Stimulated activated CD4-positive, alpha-beta T cell treated with anti-CD3 and anti-CD28 coated beads, Interleukin-1b, Interleukin-23, amount 100 ng/mL, for 24 hours (primary cell): Measurements from ENCODE around the gene HNRNPUL1.

Experiments
- DNase-seq, 4 experiments: peaks; one replicate each; pipeline ENCODE4 v3.0.0-alpha.2; 2020; ENCODE audit warnings: low read depth in 4 of 4, low spot score in 1 of 4

HNRNPUL1 gene

GRCh38 chr19:41307090-41307875, 43.1 kb downstream of the HNRNPUL1 start:
- DNase-seq: no peak

GRCh38 chr19:41307954-41308449, 43.8 kb downstream of the HNRNPUL1 start:
- DNase-seq: no peak

- DNase-seq: peak; percentile 89 to 97 (median 92)
Measured at GRCh38 chr19:41308450-41309179, 44.4 kb downstream of the HNRNPUL1 start.

GRCh38 chr19:41309180-41310032, 45.2 kb downstream of the HNRNPUL1 start:
- DNase-seq: no peak

- peak; percentile 72 to 85 (median 81) for DNase-seq
Measured at GRCh38 chr19:41310033-41310831, 46.1 kb downstream of the HNRNPUL1 start, which contains the start of gene CCDC97. TSS of gene CCDC97 (plus strand) at chr19:41310172. CDS start at chr19:41310311, 139 bp downstream.

- no peak for DNase-seq
Measured at GRCh38 chr19:41311072-41311471, 46.9 kb downstream of the HNRNPUL1 start.

- no peak for DNase-seq
Measured at GRCh38 chr19:41311613-41312012, 47.4 kb downstream of the HNRNPUL1 start.

GRCh38 chr19:41316306-41316920, 52.2 kb downstream of the HNRNPUL1 start:
- no peak for DNase-seq

- no peak for DNase-seq
Measured at GRCh38 chr19:41318696-41319499, 54.7 kb downstream of the HNRNPUL1 start.

GRCh38 chr19:41319500-41320184, 55.5 kb downstream of the HNRNPUL1 start:
- DNase-seq: no peak

GRCh38 chr19:41320185-41320518, 56.0 kb downstream of the HNRNPUL1 start:
- DNase-seq: no peak

GRCh38 chr19:41320568-41320967, 56.4 kb downstream of the HNRNPUL1 start:
- no peak for DNase-seq

- no peak for DNase-seq
Measured at GRCh38 chr19:41321204-41321599, 57.0 kb downstream of the HNRNPUL1 start.

- DNase-seq: no peak
Measured at GRCh38 chr19:41321600-41322270, 57.6 kb downstream of the HNRNPUL1 start.

- DNase-seq: no peak
Measured at GRCh38 chr19:41322451-41322850, 58.3 kb downstream of the HNRNPUL1 start.

- DNase-seq: no peak
Measured at GRCh38 chr19:41323023-41323422, 58.9 kb downstream of the HNRNPUL1 start.

GRCh38 chr19:41323430-41324125, 59.4 kb downstream of the HNRNPUL1 start:
- no peak for DNase-seq
